CD4-positive, alpha-beta T cell (primary cell): ENCODE data around the gene CDR2. TPM values are rescaled to one million over a fixed set of nuclear protein-coding genes. Genes with fewer than 3 reads are reported as not detected.
"Not testable (repeated sequence)": the region's sequence is repeated elsewhere in the genome, so short reads cannot be mapped to it uniquely, and the experiment has no call there.

Source experiments
- ATAC-seq: fragments of 200-7000 bp; cut with Tn5 transposase; one replicate; pipeline ENCODE4 v1.10.0; 2022; ENCODE audit warnings: mild to moderate bottlenecking; ENCODE audit not compliant: poor library complexity
- CTCF ChIA-PET: fragments of 350-600 bp; sonication (Branson Sonifier 250); formaldehyde crosslinking; loops from one replicate; lab custom pipeline; 2021; ENCODE audit warnings: antibody characterized with exemption, inconsistent platforms; lab: Charles Lee
- POLR2A ChIA-PET: fragments of 350-600 bp; sonication (Branson Sonifier 250); formaldehyde crosslinking; loops from one replicate; lab custom pipeline; 2021; ENCODE audit warnings: antibody characterized with exemption, inconsistent platforms; lab: Charles Lee
- DNase-seq, 14 experiments: peaks; one replicate each; pipeline ENCODE4 v3.0.0-alpha.2; 2013 to 2020; ENCODE audit warnings: mixed read lengths in 2 of 14
- H3K27ac ChIP-seq, 2 donors: one replicate each; pipeline versions ENCODE4 v1.5.1 to v1.7.0; 2013; ENCODE audit warnings: low read length in 2 of 2, low read depth in 1 of 2, mild to moderate bottlenecking in 1 of 2
- H3K27me3 ChIP-seq, 2 experiments: 1 replicate in 1 of 2; 2 replicates in 1 of 2; pipeline versions ENCODE4 v1.6.1 to v1.7.0; 2013; ENCODE audit warnings: low read length in 2 of 2, control low read depth in 1 of 2, mild to moderate bottlenecking in 1 of 2, moderate library complexity in 1 of 2; ENCODE audit not compliant: insufficient read depth in 2 of 2, control insufficient read depth in 1 of 2
- H3K36me3 ChIP-seq: one replicate; pipeline ENCODE4 v1.6.1; 2013; ENCODE audit warnings: low read length, control low read depth; ENCODE audit not compliant: insufficient read depth
- H3K4me1 ChIP-seq: one replicate; pipeline ENCODE4 v1.6.1; 2013; ENCODE audit warnings: low read length, control low read depth; ENCODE audit not compliant: insufficient read depth
- H3K4me3 ChIP-seq: one replicate; pipeline ENCODE4 v1.5.1; 2013; ENCODE audit warnings: mild to moderate bottlenecking, low read length, moderate library complexity
- H3K9me3 ChIP-seq, 2 experiments: 1 replicate in 1 of 2; 2 replicates in 1 of 2; pipeline versions ENCODE4 v1.6.1 to v1.7.0; 2013; ENCODE audit warnings: low read length in 2 of 2, mild to moderate bottlenecking in 2 of 2, control low read depth in 1 of 2, moderate library complexity in 1 of 2; ENCODE audit not compliant: control insufficient read depth in 1 of 2, insufficient read depth in 1 of 2
- H3K27ac Mint-ChIP-seq: one replicate; pipeline ENCODE4 v1.8.0; 2020; ENCODE audit warnings: mixed read lengths
- H3K27me3 Mint-ChIP-seq: one replicate; pipeline ENCODE4 v1.8.0; 2021; ENCODE audit warnings: mixed read lengths
- H3K36me3 Mint-ChIP-seq: one replicate; pipeline ENCODE4 v1.8.0; 2021; ENCODE audit warnings: low read depth, mixed read lengths
- H3K4me1 Mint-ChIP-seq: one replicate; pipeline ENCODE4 v1.8.0; 2021; ENCODE audit warnings: low read depth, mixed read lengths
- H3K4me3 Mint-ChIP-seq: one replicate; pipeline ENCODE4 v1.8.0; 2020; ENCODE audit warnings: mild to moderate bottlenecking, mixed read lengths
- H3K9me3 Mint-ChIP-seq: one replicate; pipeline ENCODE4 v1.8.0; 2020; ENCODE audit warnings: mixed read lengths
- intact Hi-C, 2 experiments: fragments of 100-400 bp; cut with DNase I in 1 of 2; cut with micrococcal nuclease in 1 of 2; formaldehyde crosslinking; loops; one replicate each; pipeline versions ENCODE4 v1.15.1 to v1.9.0; 2023 to 2025; cut with DNase I, micrococcal nuclease
- total RNA-seq, 174 experiments: library from RNA in 2 of 174; stranded (reverse) in 2 of 174; gene quantifications; one replicate each; pipeline ENCODE4 v1.2.3 and lab custom pipeline; 2021 to 2026
- TF ChIP-seq, protein P1 (sequence below): fragments of 200-600 bp; IDR thresholded peaks from one replicate; pipeline ENCODE4 v1.8.0; 2022; ENCODE audit warnings: antibody characterized with exemption, mild to moderate bottlenecking

CDR2 gene
- total RNA-seq, 2 experiments from 2014 or later, result 104 to 113 TPM

- Mint-ChIP-seq H3K36me3 (peaks cover 68% of the 10 kb centered on the region), H3K4me3 (peak overlapping the region; percentile 99), H3K27me3 (no peaks in the 10 kb centered on the region), H3K27ac (peak overlapping the region; percentile 97), H3K9me3 (no peaks in the 10 kb centered on the region), H3K4me1 (peaks cover 89% of the 10 kb centered on the region)
- ATAC-seq (no peak), DNase-seq (no peak)
- ChIA-PET CTCF (interaction anchor here (0.9 to 1.7 kb wide), 3 partner anchors 12 to 49 kb away, joined by 3 to 5 read pairs (median 3); no protein-coding TSS in a partner anchor), POLR2A (interaction anchor here (1.0 to 7.6 kb wide), 5 partner anchors 11 to 49 kb away, joined by 4 to 327 read pairs (median 8); no protein-coding TSS in a partner anchor)
- H3K4me1 ChIP-seq, result peaks cover 50% of the 10 kb centered on the region
- TF ChIP-seq, protein P1, sequence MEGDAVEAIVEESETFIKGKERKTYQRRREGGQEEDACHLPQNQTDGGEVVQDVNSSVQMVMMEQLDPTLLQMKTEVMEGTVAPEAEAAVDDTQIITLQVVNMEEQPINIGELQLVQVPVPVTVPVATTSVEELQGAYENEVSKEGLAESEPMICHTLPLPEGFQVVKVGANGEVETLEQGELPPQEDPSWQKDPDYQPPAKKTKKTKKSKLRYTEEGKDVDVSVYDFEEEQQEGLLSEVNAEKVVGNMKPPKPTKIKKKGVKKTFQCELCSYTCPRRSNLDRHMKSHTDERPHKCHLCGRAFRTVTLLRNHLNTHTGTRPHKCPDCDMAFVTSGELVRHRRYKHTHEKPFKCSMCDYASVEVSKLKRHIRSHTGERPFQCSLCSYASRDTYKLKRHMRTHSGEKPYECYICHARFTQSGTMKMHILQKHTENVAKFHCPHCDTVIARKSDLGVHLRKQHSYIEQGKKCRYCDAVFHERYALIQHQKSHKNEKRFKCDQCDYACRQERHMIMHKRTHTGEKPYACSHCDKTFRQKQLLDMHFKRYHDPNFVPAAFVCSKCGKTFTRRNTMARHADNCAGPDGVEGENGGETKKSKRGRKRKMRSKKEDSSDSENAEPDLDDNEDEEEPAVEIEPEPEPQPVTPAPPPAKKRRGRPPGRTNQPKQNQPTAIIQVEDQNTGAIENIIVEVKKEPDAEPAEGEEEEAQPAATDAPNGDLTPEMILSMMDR, result no peak
- H3K4me3 ChIP-seq, result no peak overlapping the region
- intact Hi-C loops, result loop anchor here in 1 of 2 experiments (5.0 to 10.0 kb wide), 3 partner anchors 43 to 183 kb away; no protein-coding TSS in a partner anchor
- H3K27ac ChIP-seq, result peak overlapping the region in 1 of 2 donors; percentile 17
- peaks cover 6% of the 10 kb centered on the region for H3K36me3 ChIP-seq
- no peaks in the 10 kb centered on the region for H3K9me3 ChIP-seq
- no peaks in the 10 kb centered on the region for H3K27me3 ChIP-seq
These were observed 4.2 kb downstream of the CDR2 start for GRCh38 chr16:22370038-22370820.

- H3K27ac ChIP-seq, result peak overlapping the region in 1 of 2 donors; percentile 45
- peaks cover 71% of the 10 kb centered on the region for H3K36me3 Mint-ChIP-seq
- no peaks in the 10 kb centered on the region for H3K9me3 Mint-ChIP-seq
- intact Hi-C loops, result loop anchor here in 1 of 2 experiments (1.0 kb wide), 1 partner anchor 11 kb away; no protein-coding TSS in a partner anchor
- H3K4me1 Mint-ChIP-seq, result peaks cover 89% of the 10 kb centered on the region
- H3K27me3 ChIP-seq, result no peaks in the 10 kb centered on the region
- ChIA-PET CTCF (interaction anchor here (0.9 to 1.7 kb wide), 3 partner anchors 11 to 48 kb away, joined by 3 to 5 read pairs (median 3); no protein-coding TSS in a partner anchor), POLR2A (interaction anchor here (0.6 to 7.6 kb wide), 6 partner anchors 12 to 48 kb away, joined by 3 to 327 read pairs (median 6); no protein-coding TSS in a partner anchor)
- no peak overlapping the region for H3K4me3 ChIP-seq
- peaks cover 14% of the 10 kb centered on the region for H3K36me3 ChIP-seq
- TF ChIP-seq, protein P1, result no peak
- H3K4me3 Mint-ChIP-seq, result peak overlapping the region; percentile 73
- ATAC-seq (no peak), DNase-seq (peak in 3 of 14 experiments; percentile 49 to 78 (median 49))
- H3K9me3 ChIP-seq, result no peaks in the 10 kb centered on the region
- peaks cover 45% of the 10 kb centered on the region for H3K4me1 ChIP-seq
- peak overlapping the region; percentile 97 for H3K27ac Mint-ChIP-seq
- H3K27me3 Mint-ChIP-seq, result no peaks in the 10 kb centered on the region
These were observed 5.1 kb downstream of the CDR2 start for GRCh38 chr16:22369221-22369811.

GRCh38 chr16:22368200-22368826, 6.1 kb downstream of the CDR2 start:
- H3K9me3 ChIP-seq, H3K27ac ChIP-seq, H3K4me3 ChIP-seq, DNase-seq, H3K27me3 Mint-ChIP-seq, intact Hi-C loops, H3K9me3 Mint-ChIP-seq, ATAC-seq, H3K27me3 ChIP-seq: not testable (repeated sequence)
- ChIA-PET CTCF (interaction anchor here (0.7 kb wide), 1 partner anchor 9 kb away, joined by 3 read pairs; no protein-coding TSS in a partner anchor), POLR2A (interaction anchor here (1.2 to 2.3 kb wide), 3 partner anchors 10 to 31 kb away, joined by 5 to 10 read pairs (median 6); no protein-coding TSS in a partner anchor)
- peaks cover 76% of the 10 kb centered on the region for H3K36me3 Mint-ChIP-seq
- peak overlapping the region; percentile 73 for H3K4me3 Mint-ChIP-seq
- H3K4me1 ChIP-seq, result peaks cover 45% of the 10 kb centered on the region
- peaks cover 24% of the 10 kb centered on the region for H3K36me3 ChIP-seq
- H3K4me1 Mint-ChIP-seq, result peaks cover 93% of the 10 kb centered on the region
- peak overlapping the region; percentile 97 for H3K27ac Mint-ChIP-seq
